HepG2 (cell line): ENCODE measurements around the gene B3GNT9. TPM values are rescaled to one million over a fixed set of nuclear protein-coding genes. Genes with fewer than 3 reads are reported as not detected.

ENCODE experiments used
- AKAP8 ChIP-seq: sonication (generic); formaldehyde crosslinking; IDR thresholded peaks from 2 replicates; pipeline ENCODE4 v1.5.1; 2020; ENCODE audit warnings: mild to moderate bottlenecking, missing genetic modification reagents
- ATF1 ChIP-seq: IDR thresholded peaks from 2 replicates; pipeline ENCODE4 v1.6.1; 2016; ENCODE audit warnings: mild to moderate bottlenecking, control low read depth
- EHMT2 ChIP-seq: fragments of 200-600 bp; sonication (generic); IDR thresholded peaks from 2 replicates; pipeline ENCODE4 v1.7.0; 2017; ENCODE audit warnings: antibody characterized with exemption, low read depth, low read length, borderline replicate concordance
- HES4 ChIP-seq: sonication (generic); formaldehyde crosslinking; IDR thresholded peaks from 2 replicates; pipeline ENCODE4 v1.9.0; 2021; ENCODE audit warnings: mild to moderate bottlenecking, missing genetic modification reagents, borderline replicate concordance
- HMG20A ChIP-seq: IDR thresholded peaks from 2 replicates; pipeline ENCODE4 v1.6.1; 2016; ENCODE audit warnings: borderline replicate concordance
- MEIS1 ChIP-seq: sonication (generic); formaldehyde crosslinking; IDR thresholded peaks from 2 replicates; pipeline ENCODE4 v1.9.0; 2021; ENCODE audit warnings: mild to moderate bottlenecking, missing genetic modification reagents, moderate library complexity, borderline replicate concordance
- MEIS2 ChIP-seq: sonication (generic); formaldehyde crosslinking; IDR thresholded peaks from 2 replicates; pipeline ENCODE4 v1.9.0; 2021; ENCODE audit warnings: mild to moderate bottlenecking, missing genetic modification reagents
- NKX3-1 ChIP-seq: sonication (generic); formaldehyde crosslinking; IDR thresholded peaks from 2 replicates; pipeline ENCODE4 v1.5.0; 2020; ENCODE audit warnings: missing genetic modification reagents
- RFXAP ChIP-seq: sonication (generic); formaldehyde crosslinking; IDR thresholded peaks from 2 replicates; pipeline ENCODE4 v1.4.0; 2020; ENCODE audit warnings: missing genetic modification reagents, borderline replicate concordance
- SAFB2 ChIP-seq: sonication (generic); formaldehyde crosslinking; IDR thresholded peaks from 2 replicates; pipeline ENCODE4 v1.5.1; 2020; ENCODE audit warnings: missing genetic modification reagents, low read depth, mild to moderate bottlenecking, borderline replicate concordance
- SALL1 ChIP-seq: sonication (generic); formaldehyde crosslinking; IDR thresholded peaks from 2 replicates; pipeline ENCODE4 v1.8.0; 2022; ENCODE audit warnings: mild to moderate bottlenecking, missing genetic modification reagents
- SP1 ChIP-seq, 2 experiments: fragments of 450-650 bp in 1 of 2; sonication (generic) in 1 of 2; formaldehyde crosslinking in 1 of 2; IDR thresholded peaks; 2 replicates each; pipeline versions ENCODE4 v1.4.0 to v1.6.1; 2016 to 2020; ENCODE audit warnings: missing genetic modification reagents in 1 of 2
- ZFP36 ChIP-seq: fragments of 150-350 bp; IDR thresholded peaks from 2 replicates; pipeline ENCODE4 v1.6.1; 2018; ENCODE audit warnings: borderline replicate concordance, low read length, low read depth; ENCODE audit not compliant: partially characterized antibody
- ZNF432 ChIP-seq: sonication (generic); formaldehyde crosslinking; IDR thresholded peaks from 2 replicates; pipeline ENCODE4 v1.5.0; 2020; ENCODE audit warnings: missing genetic modification reagents, mild to moderate bottlenecking, borderline replicate concordance
- ZNF790 ChIP-seq: sonication (generic); formaldehyde crosslinking; IDR thresholded peaks from 2 replicates; pipeline ENCODE4 v1.8.0; 2022; ENCODE audit warnings: missing genetic modification reagents, mild to moderate bottlenecking, borderline replicate concordance
- ZSCAN21 ChIP-seq: sonication (generic); formaldehyde crosslinking; IDR thresholded peaks from 2 replicates; pipeline ENCODE4 v1.8.0; 2022; ENCODE audit warnings: mild to moderate bottlenecking, missing genetic modification reagents, moderate library complexity, borderline replicate concordance
- ZZZ3 ChIP-seq: sonication (generic); formaldehyde crosslinking; IDR thresholded peaks from 2 replicates; pipeline ENCODE4 v1.4.0; 2020; ENCODE audit warnings: missing genetic modification reagents, mild to moderate bottlenecking, borderline replicate concordance
- polyA plus RNA-seq, 8 experiments: library from polyadenylated mRNA; depleted of rRNA in 3 of 8; stranded (reverse) in 7 of 8; unstranded in 1 of 8; fragments of >200 nt; fragmentation: Illumina TruSeq in 4 of 8; extraction: Trizol in 4 of 8; gene quantifications; 2 replicates each; pipeline versions ENCODE4 v1.2.1 to v1.2.3, GENCODE V29; 2011 to 2016; ENCODE audit warnings: low read depth in 4 of 8, missing spikeins in 1 of 8, mixed read lengths in 1 of 8; ENCODE audit not compliant: insufficient read depth in 1 of 8
- total RNA-seq, 5 experiments: library from RNA; depleted of rRNA; stranded (reverse); fragments of >200 nt; fragmentation: Illumina TruSeq; extraction: Trizol; gene quantifications; 2 replicates each; pipeline ENCODE4 v1.2.3, GENCODE V29; 2016; ENCODE audit warnings: low read depth in 1 of 5
- TF ChIP-seq, protein P1 (sequence below): sonication (generic); formaldehyde crosslinking; IDR thresholded peaks from one replicate; pipeline ENCODE4 v1.5.1; 2020; ENCODE audit warnings: mild to moderate bottlenecking, missing genetic modification reagents; ENCODE audit errors: not compliant biosample characterization
- TF ChIP-seq, protein P2 (sequence below): sonication (generic); formaldehyde crosslinking; IDR thresholded peaks from 2 replicates; pipeline ENCODE4 v1.5.0; 2020; ENCODE audit warnings: mild to moderate bottlenecking, missing genetic modification reagents

The B3GNT9 gene
- total and polyA plus RNA-seq, 2 of the 13 experiments (the other 11 are each of a cell fraction or from before 2014, with no cell fraction given) = 1.5 to 3.1 TPM

DNA sequence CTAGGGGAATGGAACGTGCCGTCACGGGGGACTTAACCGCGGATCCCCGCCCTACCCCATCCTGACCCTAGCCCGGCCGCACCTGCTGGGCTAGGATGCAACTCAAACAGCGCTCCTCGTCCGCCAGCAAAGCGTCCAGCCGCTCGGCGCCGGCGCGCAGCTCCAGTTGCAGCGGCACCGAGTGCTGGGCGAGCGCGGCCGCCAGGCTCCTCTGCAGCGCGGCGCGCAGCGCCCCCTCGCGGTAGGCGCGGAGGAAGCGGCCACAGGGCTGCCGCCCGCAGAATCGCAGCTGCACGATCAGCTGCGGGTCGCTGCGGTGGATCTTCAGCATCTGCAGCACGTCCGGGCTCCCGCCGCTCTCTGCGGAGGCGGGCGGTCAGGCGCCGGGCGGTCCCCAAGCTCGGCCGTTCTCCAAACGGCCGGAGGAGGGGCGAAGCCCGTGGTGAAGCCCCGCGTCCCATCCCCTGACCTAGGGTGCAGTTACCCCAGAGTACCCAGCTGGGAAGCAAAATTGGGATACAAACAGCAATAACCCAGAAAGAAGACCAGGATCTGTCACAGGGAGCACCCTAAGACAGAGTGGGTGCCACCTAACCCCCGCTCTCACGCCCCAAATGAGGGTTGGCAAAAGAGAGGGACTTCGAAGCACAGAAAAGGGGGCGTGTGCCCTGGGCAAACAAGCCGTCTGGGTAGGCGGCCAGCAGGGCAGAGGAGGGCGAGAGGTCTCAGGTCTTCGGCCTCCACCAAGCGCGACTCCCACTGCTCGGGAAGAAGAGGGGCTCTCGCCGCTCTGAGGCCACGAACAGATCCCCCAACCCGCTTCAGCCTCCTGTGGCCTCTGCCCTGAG lies 4.7 kb upstream of the B3GNT9 start (continued):
- TF ChIP-seq, protein P1, sequence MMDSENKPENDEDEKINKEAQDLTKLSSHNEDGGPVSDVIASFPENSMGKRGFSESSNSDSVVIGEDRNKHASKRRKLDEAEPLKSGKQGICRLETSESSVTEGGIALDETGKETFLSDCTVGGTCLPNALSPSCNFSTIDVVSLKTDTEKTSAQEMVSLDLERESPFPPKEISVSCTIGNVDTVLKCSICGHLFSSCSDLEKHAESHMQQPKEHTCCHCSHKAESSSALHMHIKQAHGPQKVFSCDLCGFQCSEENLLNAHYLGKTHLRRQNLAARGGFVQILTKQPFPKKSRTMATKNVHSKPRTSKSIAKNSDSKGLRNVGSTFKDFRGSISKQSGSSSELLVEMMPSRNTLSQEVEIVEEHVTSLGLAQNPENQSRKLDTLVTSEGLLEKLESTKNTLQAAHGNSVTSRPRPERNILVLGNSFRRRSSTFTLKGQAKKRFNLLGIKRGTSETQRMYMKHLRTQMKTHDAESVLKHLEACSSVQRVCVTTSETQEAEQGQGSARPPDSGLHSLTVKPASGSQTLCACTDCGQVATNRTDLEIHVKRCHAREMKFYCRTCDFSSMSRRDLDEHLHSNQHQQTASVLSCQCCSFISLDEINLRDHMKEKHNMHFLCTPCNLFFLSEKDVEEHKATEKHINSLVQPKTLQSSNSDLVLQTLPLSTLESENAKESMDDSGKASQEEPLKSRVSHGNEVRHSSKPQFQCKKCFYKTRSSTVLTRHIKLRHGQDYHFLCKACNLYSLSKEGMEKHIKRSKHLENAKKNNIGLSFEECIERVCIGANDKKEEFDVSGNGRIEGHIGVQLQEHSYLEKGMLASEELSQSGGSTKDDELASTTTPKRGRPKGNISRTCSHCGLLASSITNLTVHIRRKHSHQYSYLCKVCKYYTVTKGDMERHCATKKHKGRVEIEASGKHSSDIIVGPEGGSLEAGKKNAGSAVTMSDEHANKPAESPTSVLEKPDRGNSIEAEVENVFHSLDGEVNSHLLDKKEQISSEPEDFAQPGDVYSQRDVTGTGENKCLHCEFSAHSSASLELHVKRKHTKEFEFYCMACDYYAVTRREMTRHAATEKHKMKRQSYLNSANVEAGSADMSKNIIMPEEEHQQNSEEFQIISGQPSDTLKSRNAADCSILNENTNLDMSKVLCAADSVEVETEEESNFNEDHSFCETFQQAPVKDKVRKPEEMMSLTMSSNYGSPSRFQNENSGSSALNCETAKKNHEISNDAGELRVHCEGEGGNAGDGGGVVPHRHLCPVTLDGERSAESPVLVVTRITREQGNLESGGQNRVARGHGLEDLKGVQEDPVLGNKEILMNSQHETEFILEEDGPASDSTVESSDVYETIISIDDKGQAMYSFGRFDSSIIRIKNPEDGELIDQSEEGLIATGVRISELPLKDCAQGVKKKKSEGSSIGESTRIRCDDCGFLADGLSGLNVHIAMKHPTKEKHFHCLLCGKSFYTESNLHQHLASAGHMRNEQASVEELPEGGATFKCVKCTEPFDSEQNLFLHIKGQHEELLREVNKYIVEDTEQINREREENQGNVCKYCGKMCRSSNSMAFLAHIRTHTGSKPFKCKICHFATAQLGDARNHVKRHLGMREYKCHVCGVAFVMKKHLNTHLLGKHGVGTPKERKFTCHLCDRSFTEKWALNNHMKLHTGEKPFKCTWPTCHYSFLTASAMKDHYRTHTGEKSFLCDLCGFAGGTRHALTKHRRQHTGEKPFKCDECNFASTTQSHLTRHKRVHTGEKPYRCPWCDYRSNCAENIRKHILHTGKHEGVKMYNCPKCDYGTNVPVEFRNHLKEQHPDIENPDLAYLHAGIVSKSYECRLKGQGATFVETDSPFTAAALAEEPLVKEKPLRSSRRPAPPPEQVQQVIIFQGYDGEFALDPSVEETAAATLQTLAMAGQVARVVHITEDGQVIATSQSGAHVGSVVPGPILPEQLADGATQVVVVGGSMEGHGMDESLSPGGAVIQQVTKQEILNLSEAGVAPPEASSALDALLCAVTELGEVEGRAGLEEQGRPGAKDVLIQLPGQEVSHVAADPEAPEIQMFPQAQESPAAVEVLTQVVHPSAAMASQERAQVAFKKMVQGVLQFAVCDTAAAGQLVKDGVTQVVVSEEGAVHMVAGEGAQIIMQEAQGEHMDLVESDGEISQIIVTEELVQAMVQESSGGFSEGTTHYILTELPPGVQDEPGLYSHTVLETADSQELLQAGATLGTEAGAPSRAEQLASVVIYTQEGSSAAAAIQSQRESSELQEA (CRISPR knock-in tag) = peak; percentile 7
- TF ChIP-seq RFXAP (CRISPR knock-in tag) = peak; percentile 82; the same call in 1 of the 2 replicates
- no peak for TF ChIP-seq ATF1
- no peak; the same call in 1 of the 2 replicates for TF ChIP-seq SAFB2 (CRISPR knock-in tag)
- no peak for TF ChIP-seq HES4
- no peak for TF ChIP-seq ZZZ3 (CRISPR knock-in tag)
- TF ChIP-seq ZSCAN21 (CRISPR knock-in tag) = peak; percentile 89; the same call in 1 of the 2 replicates
- TF ChIP-seq ZNF432 (CRISPR knock-in tag) = no peak
- no peak for TF ChIP-seq ZFP36
- TF ChIP-seq SP1 (IDR thresholded peaks at IDR 0.05) = no peak
- no peak for TF ChIP-seq SP1 (CRISPR knock-in tag; IDR thresholded peaks at IDR 0.05)
- no peak for TF ChIP-seq ZNF790 (CRISPR knock-in tag)
- TF ChIP-seq AKAP8 (CRISPR knock-in tag) = peak; percentile 73
- TF ChIP-seq EHMT2 = no peak
- peak; percentile 17 for TF ChIP-seq MEIS1 (CRISPR knock-in tag)
- TF ChIP-seq, protein P2, sequence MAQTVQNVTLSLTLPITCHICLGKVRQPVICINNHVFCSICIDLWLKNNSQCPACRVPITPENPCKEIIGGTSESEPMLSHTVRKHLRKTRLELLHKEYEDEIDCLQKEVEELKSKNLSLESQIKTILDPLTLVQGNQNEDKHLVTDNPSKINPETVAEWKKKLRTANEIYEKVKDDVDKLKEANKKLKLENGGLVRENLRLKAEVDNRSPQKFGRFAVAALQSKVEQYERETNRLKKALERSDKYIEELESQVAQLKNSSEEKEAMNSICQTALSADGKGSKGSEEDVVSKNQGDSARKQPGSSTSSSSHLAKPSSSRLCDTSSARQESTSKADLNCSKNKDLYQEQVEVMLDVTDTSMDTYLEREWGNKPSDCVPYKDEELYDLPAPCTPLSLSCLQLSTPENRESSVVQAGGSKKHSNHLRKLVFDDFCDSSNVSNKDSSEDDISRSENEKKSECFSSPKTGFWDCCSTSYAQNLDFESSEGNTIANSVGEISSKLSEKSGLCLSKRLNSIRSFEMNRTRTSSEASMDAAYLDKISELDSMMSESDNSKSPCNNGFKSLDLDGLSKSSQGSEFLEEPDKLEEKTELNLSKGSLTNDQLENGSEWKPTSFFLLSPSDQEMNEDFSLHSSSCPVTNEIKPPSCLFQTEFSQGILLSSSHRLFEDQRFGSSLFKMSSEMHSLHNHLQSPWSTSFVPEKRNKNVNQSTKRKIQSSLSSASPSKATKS (CRISPR knock-in tag) = no peak
- TF ChIP-seq MEIS2 (CRISPR knock-in tag) = peak; percentile 81; the same call in 1 of the 2 replicates
- no peak for TF ChIP-seq HMG20A
- peak; percentile 80 for TF ChIP-seq SALL1
- TF ChIP-seq NKX3-1 = no peak
